H9 (cell line): ENCODE results near the gene F11. TPM values are rescaled to one million over a fixed set of nuclear protein-coding genes. Genes with fewer than 3 reads are reported as not detected.

Experiments
- DNase-seq: peaks from one replicate; pipeline ENCODE4 v3.0.0-alpha.2; 2017
- H2AFZ ChIP-seq: one replicate; pipeline ENCODE4 v1.6.1; 2013; ENCODE audit warnings: mild to moderate bottlenecking, low read length, control low read depth, moderate library complexity
- H2AK5ac ChIP-seq: 2 replicates; pipeline ENCODE4 v1.6.1; 2013; ENCODE audit warnings: low read length, control low read depth, mixed read lengths; ENCODE audit not compliant: insufficient read length
- H2BK120ac ChIP-seq: one replicate; pipeline ENCODE4 v1.6.1; 2013; ENCODE audit warnings: low read depth, mild to moderate bottlenecking, low read length, control low read depth, inconsistent platforms; ENCODE audit not compliant: poor library complexity, severe bottlenecking
- H2BK12ac ChIP-seq: 2 replicates; pipeline ENCODE4 v1.6.1; 2013; ENCODE audit warnings: low read length, control low read depth, mixed read lengths, low read depth; ENCODE audit not compliant: insufficient read length
- H2BK15ac ChIP-seq: 2 replicates; pipeline ENCODE4 v1.6.1; 2013; ENCODE audit warnings: low read depth, low read length, control low read depth
- H2BK20ac ChIP-seq: one replicate; pipeline ENCODE4 v1.6.1; 2013; ENCODE audit warnings: low read depth, mild to moderate bottlenecking, low read length, control low read depth, inconsistent platforms; ENCODE audit not compliant: poor library complexity, severe bottlenecking
- H2BK5ac ChIP-seq: 2 replicates; pipeline ENCODE4 v1.6.1; 2013; ENCODE audit warnings: low read length, control low read depth, mixed read lengths; ENCODE audit not compliant: insufficient read length
- H3K14ac ChIP-seq: 2 replicates; pipeline ENCODE4 v1.6.1; 2013; ENCODE audit warnings: low read length, control low read depth; ENCODE audit not compliant: insufficient read depth
- H3K18ac ChIP-seq: 2 replicates; pipeline ENCODE4 v1.6.1; 2013; ENCODE audit warnings: low read depth, mild to moderate bottlenecking, mixed read lengths, low read length, control low read depth; ENCODE audit not compliant: insufficient read length
- H3K23ac ChIP-seq: 2 replicates; pipeline ENCODE4 v1.6.1; 2013; ENCODE audit warnings: low read length, control low read depth, mixed read lengths, low read depth; ENCODE audit not compliant: insufficient read length
- H3K23me2 ChIP-seq: 2 replicates; pipeline ENCODE4 v1.6.1; 2013; ENCODE audit warnings: low read depth, mild to moderate bottlenecking, mixed read lengths, low read length, control low read depth; ENCODE audit not compliant: insufficient read length, poor library complexity, severe bottlenecking
- H3K27ac ChIP-seq: 2 replicates; pipeline ENCODE4 v1.5.1; 2013; ENCODE audit warnings: low read length, control low read depth, mixed read lengths, low read depth; ENCODE audit not compliant: insufficient read length
- H3K27me3 ChIP-seq: 2 replicates; pipeline ENCODE4 v1.6.1; 2013; ENCODE audit warnings: low read length, control low read depth, inconsistent platforms; ENCODE audit not compliant: insufficient read depth
- H3K4ac ChIP-seq: 2 replicates; pipeline ENCODE4 v1.6.1; 2013; ENCODE audit warnings: low read depth, mild to moderate bottlenecking, control low read depth, inconsistent platforms, low read length, moderate library complexity
- H3K4me1 ChIP-seq: 2 replicates; pipeline ENCODE4 v1.6.1; 2013; ENCODE audit warnings: low read length, control low read depth, inconsistent platforms; ENCODE audit not compliant: insufficient read depth
- H3K4me2 ChIP-seq: 2 replicates; pipeline ENCODE4 v1.6.1; 2013; ENCODE audit warnings: low read length, control low read depth, mixed read lengths; ENCODE audit not compliant: insufficient read length, insufficient read depth
- H3K56ac ChIP-seq: 2 replicates; pipeline ENCODE4 v1.6.1; 2013; ENCODE audit warnings: low read depth, mild to moderate bottlenecking, mixed read lengths, low read length, control low read depth; ENCODE audit not compliant: insufficient read length
- H3K79me1 ChIP-seq: 2 replicates; pipeline ENCODE4 v1.6.1; 2013; ENCODE audit warnings: low read depth, mild to moderate bottlenecking, moderate library complexity, low read length, control low read depth, inconsistent platforms; ENCODE audit not compliant: insufficient read depth, poor library complexity, severe bottlenecking
- H3K79me2 ChIP-seq: 2 replicates; pipeline ENCODE4 v1.6.1; 2013; ENCODE audit warnings: low read length, control low read depth, inconsistent platforms; ENCODE audit not compliant: insufficient read depth
- H3K9ac ChIP-seq: 2 replicates; pipeline ENCODE4 v1.6.1; 2013; ENCODE audit warnings: low read length, control low read depth, mixed read lengths; ENCODE audit not compliant: insufficient read length; ENCODE audit errors: extremely low read depth
- H3K9me3 ChIP-seq: one replicate; pipeline ENCODE4 v1.6.1; 2013; ENCODE audit warnings: low read depth, low read length, inconsistent platforms; ENCODE audit not compliant: control insufficient read depth
- H3T11ph ChIP-seq: one replicate; pipeline ENCODE4 v1.6.1; 2013; ENCODE audit warnings: mild to moderate bottlenecking, low read length, control low read depth, inconsistent platforms
- H4K20me1 ChIP-seq: one replicate; pipeline ENCODE4 v1.6.1; 2013; ENCODE audit not compliant: control insufficient read depth, insufficient read length, insufficient read depth
- H4K5ac ChIP-seq: 2 replicates; pipeline ENCODE4 v1.6.1; 2013; ENCODE audit warnings: low read depth, mild to moderate bottlenecking, mixed read lengths, low read length, control low read depth; ENCODE audit not compliant: insufficient read length
- H4K8ac ChIP-seq: replicated peaks from 2 replicates; pipeline ENCODE4 v1.6.1; 2013; ENCODE audit warnings: low read length, control low read depth, mixed read lengths, low read depth; ENCODE audit not compliant: insufficient read length
- H4K91ac ChIP-seq: 2 replicates; pipeline ENCODE4 v1.6.1; 2013; ENCODE audit warnings: low read depth, mild to moderate bottlenecking, moderate library complexity, mixed read lengths, low read length, control low read depth; ENCODE audit not compliant: insufficient read length
- H3K27ac Mint-ChIP-seq, 3 experiments: 2 replicates in 2 of 3; 3 replicates in 1 of 3; pipeline ENCODE4 v1.8.0; 2020 to 2021; ENCODE audit warnings: mixed read lengths in 3 of 3, mild to moderate bottlenecking in 1 of 3, moderate library complexity in 1 of 3
- H3K27me3 Mint-ChIP-seq: 2 replicates; pipeline ENCODE4 v1.8.0; 2021; ENCODE audit warnings: low read depth, mild to moderate bottlenecking, moderate library complexity, mixed read lengths
- H3K36me3 Mint-ChIP-seq, 3 experiments: 2 replicates in 2 of 3; 3 replicates in 1 of 3; pipeline ENCODE4 v1.8.0; 2020 to 2021; ENCODE audit warnings: low read depth in 3 of 3, mixed read lengths in 3 of 3; ENCODE audit not compliant: insufficient read depth in 1 of 3
- H3K4me1 Mint-ChIP-seq, 2 experiments: 2 replicates each; pipeline ENCODE4 v1.8.0; 2020; ENCODE audit warnings: mixed read lengths in 2 of 2
- H3K4me3 Mint-ChIP-seq, 2 experiments: 2 replicates in 1 of 2; 3 replicates in 1 of 2; pipeline ENCODE4 v1.8.0; 2020 to 2021; ENCODE audit warnings: mild to moderate bottlenecking in 2 of 2, mixed read lengths in 2 of 2, moderate library complexity in 1 of 2
- H3K9me3 Mint-ChIP-seq, 2 experiments: 2 replicates in 1 of 2; 3 replicates in 1 of 2; pipeline ENCODE4 v1.8.0; 2020; ENCODE audit warnings: mild to moderate bottlenecking in 2 of 2, mixed read lengths in 2 of 2, moderate library complexity in 1 of 2
- CTCF ChIP-seq: fragments of 200-600 bp; sonication (generic); conservative IDR thresholded peaks from 3 replicates; pipeline ENCODE4 v1.8.0; 2021; ENCODE audit warnings: antibody characterized with exemption, mild to moderate bottlenecking
- WGBS: extraction: QIAGEN DNeasy Blood & Tissue Kit; methylation state at CpG from one replicate; pipeline ENCODE4 v1.1.7; 2013; ENCODE audit warnings: missing lambda C conversion rate, low lambda C conversion rate, mixed read lengths; ENCODE audit not compliant: insufficient read length; ENCODE audit errors: extremely low coverage; 5-methylcytosine and 5-hydroxymethylcytosine counted together
- total RNA-seq: library from RNA; stranded (reverse); gene quantifications from 2 replicates; pipeline ENCODE4 v1.2.1, GENCODE V29; 2021

Gene F11
- total RNA-seq, 1 experiment from 2014 or later: 0.50 TPM

GRCh38 chr4:186285147-186285546 lies 19.2 kb downstream of the F11 start:
- H2BK120ac ChIP-seq: no peak overlapping the region
- no peak overlapping the region; the same call in 1 of the 2 replicates for H3K14ac ChIP-seq
- no peak overlapping the region for H3K4ac ChIP-seq
- H3K56ac ChIP-seq: no peak overlapping the region
- no peaks in the 10 kb centered on the region for H3K79me1 ChIP-seq
- no peaks in the 10 kb centered on the region for H3K23me2 ChIP-seq
- H3K9me3 Mint-ChIP-seq: no peaks in the 10 kb centered on the region
- H3K27me3 Mint-ChIP-seq: no peaks in the 10 kb centered on the region
- no peaks in the 10 kb centered on the region for H3K79me2 ChIP-seq
- H4K91ac ChIP-seq: no peak overlapping the region
- H3K27ac Mint-ChIP-seq: no peak overlapping the region
- no peak overlapping the region for H3T11ph ChIP-seq
- H4K20me1 ChIP-seq: no peaks in the 10 kb centered on the region
- no peak for DNase-seq
- peaks cover 3 to 9% of the 10 kb centered on the region in 2 experiments; a peak in 2 of 4 replicates for H3K4me1 Mint-ChIP-seq
- H2AFZ ChIP-seq: no peak overlapping the region
- H3K9ac ChIP-seq: no peak overlapping the region
- no peak overlapping the region for H3K27ac ChIP-seq
- H4K5ac ChIP-seq: no peak overlapping the region
- no peak overlapping the region for H4K8ac ChIP-seq
- H2BK20ac ChIP-seq: no peak overlapping the region
- no peak overlapping the region for H2BK12ac ChIP-seq
- no peak overlapping the region for H2BK15ac ChIP-seq
- no peaks in the 10 kb centered on the region for H3K27me3 ChIP-seq
- no peak overlapping the region for H2AK5ac ChIP-seq
- no peak for TF ChIP-seq CTCF
- H3K4me3 Mint-ChIP-seq: no peak overlapping the region
- no peak overlapping the region for H2BK5ac ChIP-seq
- no peaks in the 10 kb centered on the region for H3K36me3 Mint-ChIP-seq
- H3K18ac ChIP-seq: peak overlapping the region; percentile 75
- no peak overlapping the region for H3K4me2 ChIP-seq
- 100% methylated on average over 2 of the region's 12 CpGs for WGBS
- H3K4me1 ChIP-seq: no peaks in the 10 kb centered on the region
- H3K23ac ChIP-seq: no peak overlapping the region
- no peaks in the 10 kb centered on the region for H3K9me3 ChIP-seq
